Central memory CD4-positive, alpha-beta T cell (primary cell): ENCODE results near the gene RNF169.

Experiments used
- DNase-seq: peaks from one replicate; pipeline ENCODE4 v3.0.0; 2022
- total RNA-seq, 3 experiments: gene quantifications; one replicate each; lab custom pipeline; 2026; lab: John Stamatoyannopoulos, UW

The RNF169 gene, protein sequence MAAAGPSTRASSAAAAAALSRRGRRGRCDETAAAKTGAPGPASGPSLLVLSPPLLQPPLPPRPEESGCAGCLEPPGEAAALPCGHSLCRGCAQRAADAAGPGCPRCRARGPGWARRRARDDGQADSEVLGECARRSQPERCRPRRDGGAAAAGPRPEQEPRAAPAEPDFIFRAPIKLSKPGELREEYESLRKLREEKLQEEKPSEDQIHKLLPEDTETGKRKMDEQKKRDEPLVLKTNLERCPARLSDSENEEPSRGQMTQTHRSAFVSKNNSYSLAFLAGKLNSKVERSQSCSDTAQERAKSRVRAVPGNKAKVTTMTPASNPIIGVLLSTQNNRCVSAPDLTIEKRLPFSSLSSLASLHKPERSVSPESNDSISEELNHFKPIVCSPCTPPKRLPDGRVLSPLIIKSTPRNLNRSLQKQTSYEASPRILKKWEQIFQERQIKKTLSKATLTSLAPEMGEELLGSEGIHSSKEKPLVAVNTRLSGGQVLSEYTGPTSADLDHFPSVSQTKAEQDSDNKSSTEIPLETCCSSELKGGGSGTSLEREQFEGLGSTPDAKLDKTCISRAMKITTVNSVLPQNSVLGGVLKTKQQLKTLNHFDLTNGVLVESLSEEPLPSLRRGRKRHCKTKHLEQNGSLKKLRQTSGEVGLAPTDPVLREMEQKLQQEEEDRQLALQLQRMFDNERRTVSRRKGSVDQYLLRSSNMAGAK
- total RNA-seq, result 54.5 to 93.7 (median 77.0) reads per million in 3 experiments

DNA sequence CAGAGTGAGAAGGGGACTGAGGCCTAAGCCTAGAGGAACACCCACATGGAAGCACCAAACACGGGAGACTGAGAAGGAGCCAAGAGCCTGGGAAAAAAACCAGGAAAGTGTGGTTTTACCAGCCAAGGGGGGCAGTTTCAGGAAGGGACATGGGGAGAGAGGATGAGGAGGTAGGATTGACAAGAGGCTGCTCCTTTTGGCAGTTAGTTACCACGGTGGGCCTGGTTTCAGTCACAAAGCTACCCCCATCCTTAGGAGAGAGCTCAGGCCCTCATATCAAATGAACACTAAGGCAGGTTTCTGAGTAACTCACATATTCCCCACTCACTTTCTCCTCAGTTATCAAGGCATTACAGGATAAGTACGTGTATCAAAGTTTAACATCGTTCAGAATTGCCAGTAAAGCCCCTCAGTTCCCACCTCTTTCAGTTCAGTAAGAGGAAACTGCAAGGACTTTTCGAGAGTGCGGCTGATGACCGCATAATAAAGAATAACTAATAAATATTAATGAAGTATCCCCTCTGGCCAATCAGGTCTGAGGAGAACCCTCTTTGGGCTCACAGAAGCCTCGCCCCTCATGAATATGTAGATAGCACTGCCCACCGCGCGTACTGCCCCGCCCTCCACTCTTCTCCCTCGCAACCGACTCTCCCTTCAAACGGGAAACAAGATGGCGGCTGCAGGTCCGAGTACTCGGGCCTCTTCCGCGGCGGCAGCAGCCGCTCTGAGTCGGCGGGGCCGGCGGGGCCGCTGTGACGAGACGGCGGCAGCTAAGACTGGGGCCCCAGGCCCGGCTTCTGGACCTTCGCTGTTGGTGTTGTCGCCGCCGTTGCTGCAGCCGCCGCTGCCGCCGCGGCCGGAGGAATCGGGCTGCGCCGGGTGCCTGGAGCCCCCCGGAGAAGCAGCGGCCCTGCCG lies at the start of gene RNF169:
Gene RNF169, plus strand, starts transcription at position 639 of the 916 bp plus-strand sequence. Its CDS starts 32 bp downstream, at position 671.
- peak; percentile 87 for DNase-seq

DNA sequence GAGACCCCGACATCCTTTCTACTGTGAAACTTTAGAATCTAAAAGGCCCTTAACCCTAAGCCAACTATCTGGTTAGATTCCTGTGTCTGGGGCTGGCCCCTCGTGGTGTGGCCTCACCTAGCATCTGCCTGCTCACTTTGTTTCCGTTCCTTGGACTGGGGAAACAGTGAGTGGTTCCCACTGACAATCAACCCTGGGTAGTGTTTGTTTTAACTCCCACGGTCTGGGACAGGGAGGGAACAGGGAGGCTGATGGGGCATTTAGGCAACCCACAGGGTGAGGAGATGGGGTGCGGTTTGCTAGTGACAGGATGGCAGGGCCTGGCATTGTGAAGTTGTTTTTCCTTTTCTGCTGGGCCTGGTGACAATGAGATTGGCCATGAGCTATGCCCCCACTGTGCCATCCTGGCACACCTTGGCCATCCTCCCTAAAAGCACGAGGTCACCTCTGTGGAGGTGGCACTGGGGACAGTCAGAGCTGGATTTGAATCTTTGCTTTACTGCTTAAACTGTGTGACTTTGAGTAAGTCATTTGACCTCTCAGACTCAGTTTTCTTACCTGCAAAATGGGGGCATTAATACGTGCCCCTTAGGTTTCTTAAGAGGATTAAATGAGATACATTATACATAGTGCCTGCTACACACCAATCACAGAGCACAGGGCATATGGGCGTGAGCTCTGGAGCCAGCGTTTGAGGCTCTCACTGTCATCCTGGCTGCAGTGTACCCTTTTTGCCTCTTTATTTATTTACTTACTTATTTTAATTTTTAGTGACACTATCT lies 48.8 kb upstream of the RNF169 start:
- no peak for DNase-seq

DNA sequence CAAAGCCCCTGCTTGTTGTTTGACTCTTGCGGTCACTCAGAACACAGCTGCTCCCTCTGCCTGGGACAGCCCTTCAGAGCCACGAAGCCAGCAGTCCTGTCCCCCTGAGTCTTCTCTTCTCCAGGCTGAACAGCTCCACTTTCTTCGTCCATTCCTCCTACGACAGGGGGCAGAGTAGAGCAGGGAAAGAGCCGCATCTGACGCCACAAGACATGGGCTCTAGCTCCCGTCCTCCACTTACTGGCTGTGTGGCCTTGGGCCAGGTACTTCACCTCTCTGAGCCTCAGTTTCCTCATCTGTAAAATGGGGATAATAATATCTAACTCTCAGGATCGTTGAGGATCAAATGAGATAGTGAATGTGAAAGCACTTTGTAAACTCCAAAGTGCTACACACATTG lies 47.3 kb upstream of the RNF169 start:
- DNase-seq, result no peak

DNA sequence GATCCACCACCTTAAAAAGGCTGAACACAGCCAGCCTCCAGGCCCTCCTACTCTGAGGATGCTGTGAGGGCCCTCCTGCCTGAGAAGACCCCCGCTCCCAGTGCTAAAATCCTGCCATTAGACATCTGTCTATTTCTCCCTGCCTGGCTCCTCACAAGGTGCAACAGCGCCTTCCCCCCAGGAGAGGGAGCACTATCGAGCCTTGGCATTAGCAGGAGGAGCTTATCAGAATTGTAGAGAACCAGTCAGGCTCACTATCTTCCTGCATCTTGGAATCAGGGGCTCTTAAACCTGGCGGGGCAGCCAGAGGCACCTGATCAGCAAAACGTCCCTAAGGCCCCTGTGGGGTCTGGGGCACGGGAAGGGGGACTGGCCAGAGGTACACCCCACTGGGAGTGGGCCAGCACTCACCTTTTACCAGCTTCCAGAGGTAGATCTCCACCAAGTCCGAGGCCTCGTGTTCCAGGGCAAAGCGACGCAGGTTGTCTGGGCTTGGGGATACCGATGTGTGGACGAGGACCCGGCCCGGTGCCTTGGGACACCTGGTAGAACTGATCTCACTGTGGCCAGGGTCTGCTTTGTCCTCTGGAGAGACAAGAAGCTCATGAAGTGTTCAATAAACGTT lies 46.2 kb upstream of the RNF169 start:
- peak; percentile 34 for DNase-seq

DNA sequence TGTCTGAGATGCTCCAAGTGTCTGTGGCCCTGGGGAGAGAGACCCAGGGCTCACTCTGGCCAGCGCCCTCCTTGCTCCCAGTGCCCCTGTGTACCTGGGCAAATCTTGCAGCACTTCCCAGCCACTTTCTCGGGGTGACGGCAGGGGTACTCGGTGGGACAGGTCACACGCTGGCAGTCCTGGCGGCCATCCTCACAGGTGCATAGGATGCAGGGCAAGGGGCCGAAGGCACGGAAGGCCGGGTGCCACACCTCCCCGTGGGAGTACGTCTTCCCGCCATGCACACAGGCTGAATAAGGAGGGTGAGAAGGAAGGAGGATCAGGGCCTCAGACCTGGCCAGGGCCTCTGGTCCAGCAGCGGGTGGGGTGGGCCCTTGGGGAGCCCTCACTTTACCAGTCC lies 45.4 kb upstream of the RNF169 start:
- DNase-seq, result no peak

DNA sequence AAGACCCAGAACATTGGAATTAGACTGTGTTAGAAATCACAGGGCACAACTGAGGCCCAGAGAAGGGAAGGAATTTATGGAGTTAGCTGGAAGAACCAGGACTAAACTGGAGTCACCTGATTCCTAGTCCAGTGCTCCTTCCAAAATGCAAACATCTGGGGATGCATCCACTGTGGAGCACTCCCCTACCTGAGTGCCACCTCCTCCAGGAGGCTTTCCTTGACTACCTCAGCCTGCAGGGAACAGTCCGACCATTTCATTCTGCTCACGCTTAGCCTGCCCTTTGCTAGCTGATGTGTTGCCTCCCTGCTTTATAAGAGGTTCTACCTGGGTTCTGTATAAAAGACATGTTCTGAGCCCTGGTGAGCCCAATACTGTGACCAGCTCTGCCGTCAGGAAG lies 41.5 kb upstream of the RNF169 start:
- DNase-seq, result no peak

DNA sequence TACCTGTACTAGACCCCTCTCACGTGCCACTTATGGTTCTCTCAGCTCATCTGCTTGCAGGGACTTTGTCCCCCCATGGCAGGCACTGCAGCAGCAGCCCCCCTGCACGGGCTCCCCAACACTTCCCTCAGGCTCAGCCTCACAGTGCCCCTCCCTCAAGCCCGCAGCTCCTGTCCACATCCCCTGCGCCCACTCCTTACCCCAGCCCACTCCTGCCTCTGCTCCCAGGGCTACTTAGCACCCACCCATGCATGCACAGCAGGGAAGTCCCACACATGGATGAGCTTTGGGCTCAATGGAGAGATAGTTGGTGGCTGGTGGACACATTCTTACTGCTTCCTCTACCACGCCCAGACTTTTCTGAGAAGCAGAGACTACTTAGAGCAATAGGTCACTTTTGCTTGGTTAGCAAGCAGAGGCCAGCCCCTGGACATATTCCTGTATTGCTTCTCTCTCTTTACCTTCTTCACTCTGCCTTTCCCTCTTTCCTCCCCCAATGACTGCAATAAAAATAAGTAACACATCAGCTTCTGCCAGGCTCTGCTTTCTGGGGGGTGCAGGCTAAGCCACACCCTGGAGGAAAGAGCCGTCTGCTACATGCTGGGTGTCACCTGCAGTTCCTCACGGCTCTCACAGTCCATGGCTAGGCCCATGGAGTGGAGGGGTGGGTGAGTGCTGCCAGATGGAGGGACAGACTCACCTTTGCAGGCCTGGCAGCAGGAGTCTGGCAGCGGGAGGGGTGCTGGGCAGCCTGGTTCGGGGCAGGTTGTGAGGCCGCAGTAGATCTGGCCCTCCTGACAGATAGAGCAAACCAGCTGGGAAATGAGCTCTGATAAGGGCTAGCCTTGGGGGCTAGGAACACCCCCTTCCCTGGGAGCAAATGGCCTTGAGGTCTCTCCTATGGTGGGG lies 40.8 kb upstream of the RNF169 start:
- DNase-seq, result no peak

DNA sequence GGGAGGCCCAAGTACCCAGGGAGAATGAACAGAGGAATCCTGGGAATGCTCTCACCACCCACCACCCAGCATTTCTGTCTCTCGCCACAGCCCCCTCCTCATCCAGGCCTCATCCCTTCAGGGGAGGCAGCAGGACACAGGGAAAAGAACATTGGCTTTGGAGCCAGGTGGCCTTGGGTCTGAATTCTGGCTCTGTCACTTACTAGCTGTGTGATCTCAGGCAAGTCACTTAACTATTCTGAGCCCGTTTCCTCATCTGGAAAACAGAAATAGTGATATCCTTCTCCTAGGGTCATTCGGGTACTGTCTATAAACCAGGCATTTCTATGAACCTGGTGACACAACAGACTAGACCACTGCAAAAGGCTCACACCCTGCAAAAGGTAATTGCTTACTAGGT lies 39.5 kb upstream of the RNF169 start:
- DNase-seq, result no peak

DNA sequence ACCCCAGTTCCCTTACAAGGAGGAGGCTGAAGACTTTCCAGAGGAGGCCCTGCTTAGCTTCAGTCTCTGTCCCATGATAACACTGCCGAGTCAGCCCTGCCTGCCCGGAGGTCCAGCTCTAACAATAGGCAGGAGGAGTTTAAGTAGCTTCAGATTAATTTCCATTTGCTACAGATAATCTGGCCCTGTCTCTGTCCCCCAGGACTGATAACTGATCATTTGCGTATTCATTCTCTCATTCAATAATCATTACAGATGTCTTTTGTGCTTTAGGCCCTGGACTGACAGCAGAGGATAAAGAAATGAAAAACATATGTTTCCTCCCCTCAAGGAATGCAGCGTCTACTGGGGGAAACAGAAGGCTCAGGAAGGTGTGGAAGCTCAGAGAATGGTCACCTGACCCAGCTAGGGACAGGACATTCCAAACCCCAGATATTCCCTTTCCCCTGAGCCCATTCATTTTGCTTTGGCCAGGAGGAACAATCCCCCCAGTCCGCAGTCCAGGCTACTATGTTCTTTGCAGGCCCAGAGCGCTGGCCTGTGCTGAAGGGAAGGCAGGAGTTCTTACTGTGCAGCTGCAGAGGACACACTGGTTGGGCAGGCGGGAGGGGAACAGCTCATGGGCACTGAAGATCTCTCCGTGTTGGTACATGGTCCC lies 38.2 kb upstream of the RNF169 start:
- no peak for DNase-seq

DNA sequence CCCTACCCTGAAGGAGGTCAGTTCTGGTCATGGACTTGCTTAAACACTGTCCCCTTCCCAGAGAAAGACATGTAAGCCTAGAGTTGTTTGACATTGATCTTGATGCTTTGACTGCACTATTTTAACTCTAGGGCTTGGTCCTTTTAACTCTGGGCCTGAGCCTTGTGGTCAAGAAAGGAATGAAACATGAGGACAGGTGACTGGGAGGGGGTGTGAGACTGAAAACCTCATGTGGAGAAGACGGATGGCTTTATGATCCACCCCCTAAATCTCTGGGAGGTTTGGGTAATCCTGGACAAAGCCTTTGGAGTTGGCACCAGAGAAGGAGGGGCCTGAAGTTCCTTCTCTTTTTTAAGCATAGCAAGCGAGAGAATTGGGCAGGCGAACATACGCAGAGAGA lies 35.0 kb upstream of the RNF169 start:
- no peak for DNase-seq

DNA sequence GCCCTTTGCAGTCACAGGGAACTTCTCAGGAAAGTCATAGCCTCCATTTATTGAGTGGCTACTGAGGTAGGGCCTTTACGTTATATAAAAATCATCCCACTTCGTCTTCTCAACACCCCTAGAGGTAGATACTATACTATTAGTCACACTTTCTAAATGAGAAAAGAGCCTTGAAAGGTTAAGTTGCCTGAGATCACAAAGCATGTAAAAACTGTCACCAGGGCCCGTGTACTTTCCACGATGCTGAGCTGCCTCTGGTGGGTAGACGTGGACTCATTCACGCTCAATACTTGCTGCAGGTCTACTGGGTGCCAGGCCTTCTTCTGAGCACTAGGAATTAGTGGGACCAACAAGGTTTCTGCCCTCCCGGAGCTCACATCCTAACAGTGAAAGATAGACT lies 33.7 kb upstream of the RNF169 start:
- no peak for DNase-seq

DNA sequence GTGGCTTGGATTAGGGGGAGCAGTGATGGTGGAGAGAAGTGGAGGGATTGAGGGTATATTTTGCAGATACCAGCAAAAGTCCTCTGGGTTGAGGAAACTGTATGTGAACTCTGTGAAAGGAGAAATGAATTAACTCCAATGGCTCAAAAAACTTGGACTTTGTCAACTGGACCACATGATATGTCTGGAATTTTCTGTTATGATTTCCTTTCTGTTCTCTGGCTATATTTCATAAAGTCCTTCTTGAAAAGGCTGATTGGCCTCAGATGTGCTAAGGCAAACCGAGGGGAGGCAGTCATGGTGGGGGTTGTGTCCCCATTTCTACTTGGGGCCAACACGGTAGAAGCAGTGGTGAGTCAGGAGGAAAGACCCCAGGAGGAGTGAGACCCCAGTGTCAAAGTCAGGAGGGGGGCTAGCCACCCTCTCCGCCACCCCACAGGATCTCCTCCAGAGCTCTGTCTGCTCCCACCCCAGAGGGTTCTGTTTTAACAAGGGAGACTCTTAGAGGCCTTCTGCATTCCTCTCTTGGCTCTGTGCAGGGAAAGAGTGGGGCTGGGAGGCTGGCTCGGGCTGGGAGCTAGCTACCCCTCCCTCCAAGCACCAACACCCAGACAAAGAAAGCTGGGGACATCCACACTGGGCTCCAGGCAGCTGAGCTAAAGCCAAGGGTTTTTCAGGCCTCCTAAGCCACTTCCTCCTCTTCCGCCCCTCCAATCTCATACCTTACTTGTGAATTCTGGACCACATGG lies 31.3 kb upstream of the RNF169 start:
- no peak for DNase-seq

DNA sequence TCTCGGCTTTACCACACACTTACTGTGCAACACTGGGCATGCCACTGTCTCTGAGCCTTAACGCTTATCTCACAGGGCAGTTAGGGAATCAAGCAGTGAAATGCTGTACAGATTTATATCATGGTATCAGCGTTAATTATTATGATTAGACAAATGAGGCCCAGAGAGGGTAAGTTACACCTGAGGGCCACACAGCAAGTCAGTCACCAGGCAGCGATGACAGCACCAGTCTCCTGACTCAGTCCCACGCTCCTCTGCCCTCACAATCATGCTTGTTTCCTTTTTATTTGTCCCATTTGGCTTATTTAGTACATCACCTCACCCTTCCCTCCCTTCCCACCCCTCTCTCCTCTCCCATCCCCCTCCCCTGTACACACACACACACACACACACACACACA lies 29.6 kb upstream of the RNF169 start:
- no peak for DNase-seq

DNA sequence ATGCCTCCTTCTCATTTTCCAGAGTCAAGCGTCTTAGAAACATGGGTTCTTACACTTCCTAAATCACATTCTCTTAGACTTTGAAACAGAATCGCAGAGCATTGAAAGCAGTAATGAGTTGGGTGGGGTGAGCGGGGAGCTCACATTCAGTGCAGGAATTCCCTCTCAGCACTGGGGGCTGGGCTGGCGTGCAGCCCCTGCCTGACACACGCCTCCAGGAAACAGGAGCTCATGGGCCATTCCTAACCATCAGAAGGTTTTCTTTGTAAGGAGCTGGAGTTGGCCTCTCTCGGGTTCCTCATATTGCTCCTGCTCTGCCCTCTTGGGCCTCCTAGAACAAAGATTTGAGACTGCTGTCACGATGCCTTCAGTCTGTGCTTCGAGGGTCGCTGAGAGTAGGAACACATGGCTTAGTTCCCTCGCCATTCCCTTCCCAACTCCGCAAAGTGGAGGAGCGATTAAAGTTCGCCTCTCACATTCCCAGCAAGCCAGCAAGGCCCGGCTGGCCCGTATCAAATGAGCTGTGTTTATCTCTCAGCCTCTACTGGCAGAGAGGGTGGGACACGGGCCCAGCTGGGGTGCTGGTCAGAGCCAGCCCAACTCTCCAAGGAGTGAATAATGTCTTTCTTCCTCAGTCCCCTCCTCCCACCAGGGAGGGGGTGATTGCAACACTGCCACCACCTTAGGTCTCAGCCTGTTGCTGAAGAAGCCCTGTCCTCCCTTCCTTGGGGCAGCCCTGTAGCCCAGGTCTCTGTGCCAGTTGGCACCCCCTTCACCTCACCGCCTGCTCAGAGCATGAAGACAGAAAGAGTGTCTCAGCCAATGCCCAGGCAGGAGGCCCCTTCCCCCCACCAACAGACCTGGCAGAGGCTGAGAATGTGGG lies 27.8 kb upstream of the RNF169 start:
- DNase-seq, result no peak

DNA sequence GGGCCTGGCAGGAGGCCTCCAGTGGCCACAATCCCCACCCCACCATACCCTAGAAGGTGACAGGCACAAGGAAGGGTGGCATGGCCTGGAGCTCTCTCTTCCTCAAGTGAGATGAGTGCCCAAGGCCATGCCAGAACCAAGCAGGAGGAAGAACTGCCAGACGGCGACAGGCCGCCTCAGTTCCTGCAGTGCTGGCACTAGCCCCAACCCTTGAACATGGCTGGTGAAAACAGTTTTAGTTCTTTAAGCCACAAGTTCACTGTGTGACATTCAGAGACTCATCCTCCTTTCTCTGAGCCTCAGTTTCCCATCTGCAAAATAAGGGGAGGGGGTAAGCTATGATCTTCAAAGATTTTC lies 27.2 kb upstream of the RNF169 start:
- no peak for DNase-seq

DNA sequence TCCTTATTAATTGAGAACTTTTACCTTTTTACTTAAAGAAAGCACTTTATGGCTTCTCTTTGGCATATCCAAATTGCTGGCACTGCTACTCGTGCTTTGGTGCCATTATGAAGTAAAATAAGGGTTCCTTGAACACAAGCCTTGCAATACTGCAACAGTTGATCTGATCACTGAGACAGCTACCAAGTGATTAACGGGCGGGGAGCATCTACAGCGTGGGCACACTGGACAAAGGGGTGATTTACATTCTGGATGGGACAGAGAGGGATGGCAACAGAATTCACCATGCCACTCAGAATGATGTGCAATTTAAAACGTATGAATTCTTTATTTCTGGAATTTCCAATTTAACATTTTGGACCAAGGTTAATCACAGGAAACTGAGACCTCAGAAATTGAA lies 25.1 kb upstream of the RNF169 start:
- DNase-seq, result no peak

DNA sequence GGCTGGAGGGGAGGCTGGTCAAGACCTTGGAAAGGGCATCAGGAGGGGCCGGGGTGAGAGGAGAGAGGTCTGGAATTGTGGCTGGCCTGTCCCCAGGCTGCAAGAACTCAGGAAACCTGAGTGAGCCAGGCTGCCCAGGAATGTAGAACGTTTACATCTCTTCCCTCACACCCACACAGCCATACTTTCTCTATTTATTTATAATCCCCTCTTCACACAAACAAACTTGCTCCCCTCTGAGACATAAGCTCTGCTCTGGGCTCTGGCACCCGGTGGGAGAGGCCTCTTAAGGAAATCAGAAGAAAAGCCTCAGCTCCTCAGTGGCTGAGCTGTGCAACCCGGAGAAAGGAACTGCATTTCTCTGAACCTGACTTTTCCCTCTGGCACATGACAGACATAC lies 22.9 kb upstream of the RNF169 start:
- no peak for DNase-seq

DNA sequence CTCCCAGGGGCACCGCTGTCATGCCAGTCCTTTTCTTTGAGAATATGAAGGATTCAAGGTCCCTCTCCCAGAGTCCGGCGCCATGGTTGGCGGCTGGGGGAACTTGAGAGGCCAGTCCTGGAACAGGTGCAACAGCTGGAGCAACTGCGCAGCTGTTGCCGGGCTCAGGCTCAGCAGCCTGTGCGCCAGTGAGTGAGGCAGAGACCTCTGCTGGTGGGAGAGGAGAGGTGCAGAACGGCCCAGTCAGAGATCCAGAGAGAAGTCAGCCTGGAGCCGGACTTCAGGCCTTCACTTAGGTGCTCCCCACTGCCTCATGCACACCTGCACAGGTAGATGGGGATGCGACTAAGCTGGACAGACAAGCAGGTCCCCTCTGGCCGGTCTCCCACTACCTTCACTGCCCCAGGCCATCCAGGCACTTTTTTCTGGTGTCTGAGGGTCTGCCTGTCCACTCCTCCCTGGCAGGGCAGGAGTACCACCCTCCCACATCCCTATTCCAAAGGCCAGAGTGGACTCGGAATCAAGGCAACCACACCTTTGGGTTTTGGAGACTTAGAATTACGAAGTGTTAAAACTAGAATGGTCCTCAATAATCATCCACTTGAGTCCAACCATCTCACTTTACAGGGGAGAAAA lies 22.0 kb upstream of the RNF169 start:
- DNase-seq, result peak; percentile 27
